ENCODE results near the gene SPTBN1. TPM values are rescaled to one million over a fixed set of nuclear protein-coding genes. Genes with fewer than 3 reads are reported as not detected.
"Not testable (repeated sequence)": the region's sequence is repeated elsewhere in the genome, so short reads cannot be mapped to it uniquely, and the experiment has no call there.

Gene SPTBN1
- total RNA-seq, 1 experiment from 2014 or later, result 202 TPM

DNA sequence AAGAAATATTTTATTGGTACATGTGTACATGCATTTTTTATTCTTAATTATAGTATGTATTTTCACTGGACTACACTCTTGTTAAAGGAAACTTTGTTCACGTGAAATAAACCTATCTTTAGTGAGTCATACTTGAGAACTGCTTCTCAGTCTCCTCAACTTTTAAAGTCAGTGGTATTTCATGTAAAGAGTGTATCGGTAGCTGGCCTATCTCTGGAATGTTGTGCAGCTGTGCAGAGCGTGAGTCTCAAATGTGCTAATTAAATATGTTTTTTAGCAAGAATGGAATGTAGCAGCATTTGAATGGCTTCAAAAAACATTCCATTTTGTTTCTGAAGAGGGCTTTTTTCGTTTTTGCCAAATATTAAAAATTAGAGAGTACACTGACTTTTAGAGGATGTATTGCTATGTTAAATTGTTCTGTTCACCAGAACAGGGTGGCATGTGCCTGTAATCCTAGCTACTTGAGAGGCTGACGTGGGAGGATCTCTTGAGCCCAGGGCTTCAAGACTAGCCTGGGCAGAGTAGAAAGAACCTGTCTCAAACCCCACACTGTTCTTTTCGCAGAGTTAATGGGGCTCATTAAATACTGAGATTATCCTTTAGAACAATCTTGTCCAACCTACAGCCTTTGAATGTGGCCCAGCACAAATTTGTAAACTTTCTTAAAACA is 14.3 kb downstream of the SPTBN1 start:
- DNase-seq (ENCODE audit: low spot score), result peak; percentile 73

DNA sequence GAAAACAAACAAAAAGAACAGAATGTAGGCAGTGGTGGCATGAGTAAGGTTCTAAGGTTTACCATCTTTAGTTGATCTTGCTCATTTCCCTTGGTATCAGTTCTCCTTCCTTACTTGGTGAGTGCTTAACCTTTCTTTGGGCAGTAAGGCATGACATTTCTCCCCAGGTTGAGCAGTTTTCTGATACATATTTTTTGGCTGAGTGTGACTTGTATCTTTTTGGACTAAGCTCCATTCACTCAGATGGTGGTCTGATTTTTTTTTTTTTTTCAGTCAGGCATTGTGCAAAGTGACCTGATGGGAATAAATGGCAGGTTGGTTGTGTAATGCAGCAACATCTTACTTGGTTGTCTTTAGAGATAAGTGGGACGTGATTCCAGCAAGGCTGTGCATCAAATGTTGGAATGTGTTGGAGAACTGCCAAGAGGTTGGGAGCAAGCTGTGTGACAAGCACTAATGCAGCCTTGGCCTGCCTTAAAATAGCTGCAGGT is 15.1 kb downstream of the SPTBN1 start:
- peak; percentile 90 for DNase-seq (ENCODE audit: low spot score)

DNA sequence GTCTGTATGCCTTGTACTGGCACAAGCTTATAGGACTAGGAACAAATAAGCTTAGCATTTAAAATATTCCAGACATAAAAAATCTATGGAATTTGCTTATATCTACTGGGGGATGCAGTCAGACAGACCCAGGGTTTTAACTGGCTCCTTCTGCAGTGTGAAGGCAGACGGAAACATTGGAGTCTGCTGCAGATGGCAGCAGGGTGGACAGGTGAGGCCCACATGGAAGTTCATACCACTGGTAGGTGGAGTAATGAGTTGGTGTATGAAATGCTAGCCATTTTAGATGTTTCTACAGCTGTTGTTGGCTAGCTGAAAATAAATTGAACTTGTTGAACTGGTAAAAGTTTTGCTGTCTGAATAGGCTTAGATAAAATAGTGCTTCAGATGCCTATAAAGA is 17.7 kb downstream of the SPTBN1 start:
- DNase-seq (ENCODE audit: low spot score), result no peak

DNA sequence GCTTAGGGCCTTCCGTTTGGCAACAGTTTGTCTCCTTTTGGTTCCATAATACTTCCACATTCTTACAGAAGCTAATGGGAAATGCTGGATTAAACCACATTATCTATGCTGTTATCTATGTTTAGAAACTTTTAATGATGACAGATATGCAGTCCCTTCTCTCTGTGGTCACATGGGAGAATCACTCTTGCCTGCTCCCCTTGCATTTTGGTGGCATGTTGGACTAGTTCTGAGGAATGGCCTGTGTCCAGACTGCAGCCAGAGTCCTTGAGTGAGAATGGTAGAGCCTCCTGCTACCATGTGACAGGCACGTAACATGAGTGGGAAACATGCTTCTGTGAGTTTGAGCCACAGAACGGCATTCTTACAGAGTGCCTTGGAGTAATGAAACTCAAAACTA is 19.2 kb downstream of the SPTBN1 start:
- no peak for DNase-seq (ENCODE audit: low spot score)

DNA sequence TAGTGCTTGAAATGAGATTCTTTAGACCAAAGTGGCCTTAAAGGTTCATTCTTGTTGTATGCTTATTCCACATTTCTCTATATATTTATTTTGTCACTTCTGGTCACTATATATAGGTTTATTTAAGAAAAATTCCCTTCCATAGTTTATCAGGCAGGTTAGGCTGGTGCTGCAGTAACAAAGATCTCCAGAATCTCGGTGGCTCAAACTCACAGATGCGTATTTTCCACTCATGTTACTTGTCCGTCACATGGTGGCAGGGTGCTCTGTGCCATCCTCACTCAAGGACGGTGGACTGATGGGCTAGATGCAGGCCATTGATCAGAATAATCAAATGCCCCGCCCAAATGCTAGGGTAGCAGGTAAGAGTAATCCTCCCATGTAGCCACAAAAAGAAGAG is 19.8 kb downstream of the SPTBN1 start:
- no peak for DNase-seq (ENCODE audit: low spot score)

DNA sequence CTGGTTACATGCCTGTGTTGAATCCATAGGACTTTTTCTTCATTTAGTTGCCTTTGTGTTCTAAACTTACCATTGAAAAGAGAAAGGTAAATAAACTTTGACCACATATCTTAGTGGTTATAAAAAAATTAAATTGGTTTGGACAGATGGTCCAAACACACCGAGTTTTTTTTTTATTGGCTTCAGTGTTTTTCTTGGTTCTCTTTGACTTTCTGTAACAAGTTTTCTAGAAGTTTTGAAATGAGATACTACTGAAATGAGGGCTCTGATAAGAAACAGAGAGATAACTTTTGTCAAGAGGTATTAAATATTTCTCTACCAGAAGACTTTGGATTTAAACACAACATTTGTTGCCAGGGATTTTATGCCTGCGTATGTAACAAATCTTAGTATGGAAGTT is 20.7 kb downstream of the SPTBN1 start:
- no peak for DNase-seq (ENCODE audit: low spot score)

DNA sequence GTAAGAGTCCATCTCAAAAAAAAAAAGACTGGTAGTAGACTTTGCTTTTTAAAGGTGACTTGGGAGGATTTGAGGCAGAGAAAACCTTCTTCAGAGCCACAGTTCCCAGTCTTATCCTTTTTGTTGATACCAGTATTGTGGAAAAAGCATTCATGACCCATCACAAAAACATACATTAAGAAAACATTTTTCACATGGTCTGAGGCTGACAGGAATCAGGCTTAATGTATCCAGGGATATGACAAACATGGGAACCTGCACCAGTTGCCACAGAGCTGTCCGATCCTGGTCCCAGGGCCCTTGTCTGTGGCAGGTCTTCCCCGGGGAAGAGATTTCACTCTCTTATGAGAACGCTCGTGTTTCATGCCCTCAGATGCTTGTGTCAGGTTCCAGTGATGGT is 21.8 kb downstream of the SPTBN1 start:
- no peak for DNase-seq (ENCODE audit: low spot score)

DNA sequence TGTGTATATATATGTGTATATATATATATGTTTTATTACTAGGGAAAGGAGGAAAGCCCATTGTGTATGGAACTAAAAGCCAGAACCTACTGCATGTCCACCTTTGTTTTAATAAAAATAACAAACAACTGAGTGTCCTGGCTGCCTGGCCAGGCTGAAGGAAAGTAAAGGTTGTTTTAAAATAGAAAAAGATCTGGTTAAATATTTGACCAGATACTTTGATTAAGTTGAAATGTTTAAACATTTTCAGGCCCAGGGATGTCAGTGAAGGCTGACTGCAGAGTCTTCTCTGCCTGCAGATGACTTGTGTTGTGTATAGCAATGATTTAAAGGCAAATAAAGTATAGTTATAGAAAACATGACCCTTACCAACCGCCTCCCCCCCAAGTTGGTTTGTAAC is 22.8 kb downstream of the SPTBN1 start:
- DNase-seq (ENCODE audit: low spot score), result no peak

DNA sequence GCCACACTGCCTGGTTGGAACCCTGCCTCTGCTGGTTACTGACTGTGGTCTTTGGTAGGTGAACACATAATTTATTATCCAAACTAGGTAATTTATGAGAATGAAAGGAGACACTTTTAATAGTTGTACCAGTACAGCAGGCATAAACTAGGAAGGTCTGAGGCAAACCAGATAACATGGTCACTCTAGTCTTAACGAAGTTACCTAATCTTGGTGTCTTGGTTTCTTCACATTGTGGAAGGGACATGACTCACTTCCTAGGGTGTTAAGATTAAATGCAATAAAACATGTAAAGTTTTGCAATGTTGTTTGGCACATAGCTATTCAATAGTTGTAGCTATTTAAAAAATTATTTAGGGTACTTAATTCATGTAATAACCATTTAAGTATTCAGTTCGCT is 23.3 kb downstream of the SPTBN1 start:
- DNase-seq (ENCODE audit: low spot score), result peak; percentile 76

DNA sequence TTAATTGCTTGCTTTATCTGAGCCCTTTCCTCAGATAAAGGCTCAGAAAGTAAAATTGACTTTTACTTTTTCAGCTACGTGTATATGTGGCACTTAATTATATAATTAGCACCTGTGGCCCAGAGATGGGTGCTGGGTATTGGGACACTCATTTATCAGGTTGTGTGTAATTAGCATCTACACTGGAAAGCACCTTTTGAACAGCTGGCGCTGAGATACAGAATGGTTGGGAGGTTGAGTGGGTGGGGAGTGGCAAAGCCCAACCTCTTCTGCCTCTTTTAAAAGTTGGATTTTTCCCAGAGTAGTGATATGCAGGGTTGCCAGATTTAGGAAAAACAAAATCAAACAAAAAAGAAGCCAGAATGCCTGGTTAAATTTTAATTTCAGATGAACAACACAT is 23.9 kb downstream of the SPTBN1 start:
- DNase-seq (ENCODE audit: low spot score), result no peak

DNA sequence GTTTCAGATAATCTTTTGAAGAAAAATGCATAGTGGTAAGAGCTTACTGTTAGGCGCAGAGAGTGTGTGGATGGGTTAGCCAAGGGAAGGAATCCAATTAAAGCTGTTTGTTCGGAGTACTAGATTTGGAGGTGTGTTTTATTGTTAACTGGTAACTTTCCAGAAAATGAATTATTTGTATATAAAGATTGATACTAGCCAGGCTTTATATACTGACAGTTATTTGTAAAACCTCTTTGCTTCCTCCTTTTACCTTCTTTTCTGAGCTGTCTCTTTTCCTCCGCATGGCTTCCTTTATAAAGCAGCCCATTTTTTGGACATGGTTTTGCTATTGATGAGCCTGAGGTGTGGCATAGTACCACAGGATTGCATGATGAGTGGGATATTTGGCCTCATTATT is 25.6 kb downstream of the SPTBN1 start:
- DNase-seq (ENCODE audit: low spot score), result no peak

DNA sequence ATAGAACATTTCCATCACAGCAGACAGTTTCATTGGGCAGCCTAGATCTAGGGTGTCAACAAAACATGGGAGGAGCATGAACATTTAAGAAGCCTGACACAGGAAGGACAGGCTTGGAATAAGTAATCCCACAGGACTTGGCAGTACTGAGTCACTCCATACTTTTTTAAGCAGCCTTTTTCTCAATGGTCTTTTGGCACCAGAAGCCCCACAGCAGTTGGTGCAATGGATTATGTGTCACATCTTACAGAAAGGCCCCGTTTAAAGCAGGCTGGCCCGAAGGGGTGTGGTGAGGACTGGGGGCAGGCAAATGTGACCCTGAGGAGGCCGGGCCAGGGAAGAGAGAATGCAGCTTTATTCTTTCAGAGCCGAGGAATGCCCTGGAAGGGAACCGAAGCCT is 26.6 kb downstream of the SPTBN1 start:
- peak; percentile 91 for DNase-seq (ENCODE audit: low spot score)

DNA sequence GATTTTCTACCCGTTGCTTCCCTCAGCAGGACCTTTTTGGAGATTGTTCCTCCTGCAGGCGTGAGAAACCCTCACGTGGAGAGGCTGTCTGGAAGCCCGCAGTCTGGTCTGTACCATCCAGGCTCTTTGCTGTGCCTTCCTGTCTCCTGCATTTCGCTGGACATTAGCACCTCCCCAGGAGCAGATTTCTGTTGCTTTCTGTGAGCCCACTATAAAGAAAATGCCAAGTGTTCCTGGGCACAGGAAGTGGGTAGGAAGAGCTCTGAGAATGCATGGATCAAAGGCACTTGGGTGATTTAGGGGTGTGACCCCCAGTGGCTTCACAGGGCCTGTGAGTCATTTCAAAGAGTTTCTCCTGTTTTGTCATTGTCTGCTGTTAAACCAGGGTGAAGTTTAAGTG is 27.3 kb downstream of the SPTBN1 start:
- DNase-seq (ENCODE audit: low spot score), result peak; percentile 96

DNA sequence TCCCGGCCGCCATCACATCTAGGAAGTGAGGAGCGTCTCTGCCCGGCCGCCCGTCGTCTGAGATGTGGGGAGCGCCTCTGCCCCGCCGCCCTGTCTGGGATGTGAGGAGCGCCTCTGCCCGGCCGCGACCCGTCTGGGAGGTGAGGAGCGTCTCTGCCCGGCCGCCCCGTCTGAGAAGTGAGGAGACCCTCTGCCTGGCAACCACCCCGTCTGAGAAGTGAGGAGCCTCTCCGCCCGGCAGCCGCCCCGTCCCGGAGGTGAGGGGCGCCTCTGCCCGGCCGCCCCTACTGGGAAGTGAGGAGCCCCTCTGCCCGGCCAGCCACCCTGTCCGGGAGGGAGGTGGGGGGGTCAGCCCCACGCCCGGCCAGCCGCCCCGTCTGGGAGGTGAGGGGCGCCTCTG is 29.6 kb downstream of the SPTBN1 start:
- DNase-seq (ENCODE audit: low spot score), result not testable (repeated sequence)

DNA sequence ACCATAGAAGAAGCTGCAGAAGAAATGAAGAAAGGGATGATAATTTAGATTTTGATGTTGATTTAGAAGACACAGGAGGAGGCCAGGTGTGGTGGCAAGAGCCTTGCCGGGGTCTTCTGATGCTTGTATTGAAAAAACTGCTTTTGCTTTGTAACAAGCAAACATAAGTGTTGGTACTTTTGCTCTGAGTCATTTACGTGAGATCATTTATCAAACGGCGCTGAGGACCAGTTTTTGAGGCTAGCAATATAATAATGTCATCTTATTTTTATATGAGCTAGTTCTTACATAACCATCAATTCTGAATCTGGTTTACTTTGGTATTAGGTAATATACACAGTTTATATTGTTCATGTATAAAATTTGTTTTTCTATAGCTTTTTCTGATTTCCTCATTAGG is 30.6 kb downstream of the SPTBN1 start:
- DNase-seq (ENCODE audit: low spot score), result no peak

DNA sequence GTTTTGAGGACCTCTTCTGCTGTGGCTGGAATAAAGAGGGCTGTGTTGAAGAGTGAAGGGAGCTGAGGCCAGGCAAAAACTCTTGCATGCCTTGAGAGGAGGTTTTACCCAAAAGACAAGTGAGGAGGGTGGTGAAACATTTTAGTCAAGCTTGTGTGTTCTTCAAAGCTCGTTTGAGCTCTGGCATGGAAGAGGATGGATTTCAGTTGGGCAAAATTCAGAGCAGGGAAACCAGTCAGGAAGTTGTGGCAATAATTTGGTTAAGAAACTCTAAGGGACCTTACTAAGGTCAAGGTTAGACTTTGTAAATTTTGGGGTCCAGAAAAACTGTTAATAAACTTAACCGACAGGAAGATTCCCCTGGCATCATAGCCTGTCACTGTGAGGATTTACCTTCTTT is 34.7 kb downstream of the SPTBN1 start:
- DNase-seq (ENCODE audit: low spot score), result no peak

DNA sequence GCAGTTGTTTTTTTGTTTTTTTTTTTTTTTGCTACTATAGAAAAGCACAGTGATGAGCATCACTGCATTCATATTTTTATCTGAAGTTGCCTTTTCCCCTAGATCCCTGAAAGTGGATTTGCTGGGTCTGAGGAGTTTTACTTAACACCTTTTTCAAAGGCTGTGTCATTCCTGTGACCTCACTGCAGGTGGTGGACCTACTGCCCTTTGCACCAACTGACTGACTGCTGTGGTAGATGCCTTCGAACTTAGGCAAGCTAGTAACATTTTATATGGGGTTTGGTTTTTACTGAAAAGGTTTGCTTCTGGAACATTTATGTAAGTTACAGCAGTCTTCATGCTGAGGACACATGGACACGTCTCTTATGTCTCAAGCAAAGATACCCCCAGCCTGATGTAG is 36.2 kb downstream of the SPTBN1 start:
- no peak for DNase-seq (ENCODE audit: low spot score)

DNA sequence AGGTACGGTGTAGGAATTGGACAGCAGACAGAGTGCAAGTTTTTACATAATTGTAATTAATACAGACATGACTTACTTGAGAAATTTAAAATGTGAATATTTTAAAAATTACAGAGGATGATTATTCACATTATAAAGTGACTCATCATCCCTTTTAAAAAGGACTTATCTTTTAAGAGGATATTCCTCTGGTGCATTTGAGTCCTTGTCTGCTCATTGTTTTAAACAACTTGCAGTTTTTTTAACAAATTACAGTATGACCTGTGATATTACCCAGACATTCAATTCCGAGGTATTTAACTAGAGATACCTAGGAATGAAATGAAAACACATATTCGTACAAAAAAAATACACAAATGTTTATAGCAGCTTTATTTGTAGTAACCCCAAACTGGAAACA is 38.0 kb downstream of the SPTBN1 start:
- no peak for DNase-seq (ENCODE audit: low spot score)

DNA sequence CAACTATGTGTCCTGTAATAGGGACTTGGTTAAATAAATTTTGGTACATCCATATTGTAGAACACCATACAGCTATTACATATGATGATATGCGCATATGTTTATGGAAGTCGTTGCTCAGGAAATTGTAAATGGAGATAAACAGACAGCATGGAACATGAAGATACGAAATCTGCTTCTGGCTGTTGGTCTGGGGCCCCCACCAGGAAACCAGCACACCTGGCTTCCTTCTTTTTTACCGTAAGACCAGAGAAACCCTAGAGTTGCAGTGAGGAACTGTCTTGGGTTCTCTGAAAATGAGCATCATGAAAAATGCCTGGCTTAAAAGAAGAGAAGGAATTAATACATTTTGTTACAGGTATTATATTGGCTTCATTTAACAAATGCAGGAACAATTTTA is 40.8 kb downstream of the SPTBN1 start:
- DNase-seq (ENCODE audit: low spot score), result no peak

DNA sequence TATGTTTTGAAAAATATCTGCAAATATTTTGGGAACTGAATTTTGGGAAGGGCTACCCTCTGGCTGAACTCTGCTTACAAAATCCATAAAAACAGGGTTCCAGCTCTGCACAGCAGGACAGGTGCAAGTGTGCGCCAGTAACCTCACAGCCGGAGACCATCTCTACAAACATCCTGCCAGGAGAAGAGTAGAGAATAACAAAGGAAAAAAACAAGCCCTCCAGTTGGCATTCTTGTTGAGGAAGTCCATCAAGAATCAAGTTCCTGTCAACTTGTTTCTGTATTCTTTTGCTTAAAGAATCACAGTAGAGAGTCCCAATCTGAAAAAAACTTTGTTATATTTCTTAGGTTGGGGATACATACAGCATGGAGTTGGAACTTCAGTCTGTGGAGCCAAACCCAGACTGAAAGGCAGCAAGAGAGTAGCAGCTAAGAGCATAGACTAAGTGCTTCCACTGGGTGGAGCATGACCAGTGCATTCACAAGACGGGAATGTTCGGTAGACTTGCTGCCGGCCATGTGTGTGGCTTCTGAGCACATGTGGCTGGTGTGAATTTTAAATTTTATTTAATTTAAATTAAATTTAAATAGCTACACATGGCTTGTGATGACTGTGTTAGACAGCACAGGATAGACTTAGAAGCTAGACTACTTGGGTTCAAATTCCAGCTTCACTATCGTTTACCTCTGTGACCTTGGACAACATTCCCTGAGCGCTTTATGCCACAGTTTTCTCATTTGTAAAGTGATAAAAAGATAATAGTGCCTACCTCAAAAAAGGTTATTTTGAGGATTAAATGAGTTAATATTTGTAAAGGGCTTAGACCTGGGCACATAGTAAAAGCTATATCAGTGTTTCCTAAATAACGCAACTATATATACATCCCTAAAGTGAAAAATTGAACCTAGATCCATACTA is 41.9 kb downstream of the SPTBN1 start:
- DNase-seq (ENCODE audit: low spot score), result no peak

DNA sequence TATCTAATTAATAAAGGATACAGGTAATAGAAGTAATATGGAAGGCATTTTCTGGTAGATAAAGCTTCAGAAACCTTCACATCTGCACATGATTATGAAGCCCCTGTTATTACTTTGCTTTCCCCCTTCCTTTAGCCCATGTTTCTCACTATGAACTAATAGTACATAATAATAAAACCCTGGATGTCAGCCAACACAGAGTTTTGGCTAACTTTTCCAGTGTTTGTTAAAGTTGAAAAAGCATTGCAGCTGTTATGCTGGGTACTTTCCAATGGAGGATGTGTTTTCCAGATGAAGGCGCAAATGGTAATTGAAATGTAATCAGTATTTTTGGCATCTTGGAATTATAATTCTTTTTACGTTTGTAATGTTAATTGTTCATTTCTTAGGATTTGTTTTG is 43.5 kb downstream of the SPTBN1 start:
- no peak for DNase-seq (ENCODE audit: low spot score)

DNA sequence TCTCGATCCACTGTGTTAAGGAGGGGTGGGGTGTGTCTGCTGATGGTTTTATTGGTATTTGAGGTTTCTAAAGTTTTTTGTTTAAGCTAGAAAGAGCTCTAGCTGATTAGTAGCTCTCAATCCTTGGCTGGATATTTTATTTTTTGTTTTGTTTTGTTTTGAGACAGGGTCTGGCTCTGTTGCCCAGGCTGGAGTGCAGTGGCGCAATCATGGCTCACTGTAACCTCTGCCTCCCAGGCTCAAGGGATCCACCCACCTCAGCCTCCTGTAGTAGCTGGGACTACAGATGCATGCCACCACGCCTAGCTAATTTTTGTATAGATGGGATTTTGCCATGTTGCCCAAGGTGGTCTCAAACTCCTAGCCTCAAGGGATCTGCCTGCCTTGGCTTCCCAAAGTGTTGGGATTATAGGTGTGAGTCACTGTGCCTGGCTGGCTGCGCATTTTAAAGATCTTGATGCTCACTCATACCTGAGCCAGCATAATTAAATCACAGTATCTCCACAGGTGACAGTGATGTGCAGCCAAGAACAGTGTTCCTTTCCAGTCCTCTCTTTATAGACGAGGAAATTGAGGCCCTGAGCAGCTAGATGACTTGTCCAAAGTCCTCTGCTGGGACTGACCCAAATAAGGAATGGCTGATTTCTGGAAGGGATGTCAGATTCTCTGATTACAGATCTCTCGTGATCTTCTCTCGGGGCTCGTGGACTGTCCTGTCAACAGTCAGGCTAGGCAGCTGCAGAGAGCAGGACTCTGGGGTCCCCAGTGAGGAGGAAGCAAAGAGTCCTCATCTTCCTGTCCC is 44.5 kb downstream of the SPTBN1 start:
- DNase-seq (ENCODE audit: low spot score), result no peak
